GM21528 (cell line): ENCODE results near the gene MYO16.
"Not testable (repeated sequence)": the region's sequence is repeated elsewhere in the genome, so short reads cannot be mapped to it uniquely, and the experiment has no call there.

ENCODE experiments used
- ATAC-seq: cut with Tn5 transposase; IDR thresholded peaks from one replicate; pipeline ENCODE4 v1.9.1; 2021; ENCODE audit warnings: mild to moderate bottlenecking, moderate library complexity; ENCODE audit not compliant: unreplicated experiment, low FRiP score

Gene MYO16

GRCh38 chr13:108734676-108735075 lies 105.3 kb downstream of the MYO16 start:
- no peak for ATAC-seq

- no peak for ATAC-seq
Measured at GRCh38 chr13:108741930-108742329, 112.5 kb downstream of the MYO16 start.

- ATAC-seq, result no peak
Measured at GRCh38 chr13:108742701-108743451, 113.5 kb downstream of the MYO16 start.

- no peak for ATAC-seq
Measured at GRCh38 chr13:108743522-108743921, 114.1 kb downstream of the MYO16 start.

GRCh38 chr13:108747843-108748242 lies 118.4 kb downstream of the MYO16 start:
- ATAC-seq, result no peak

- no peak for ATAC-seq
Measured at GRCh38 chr13:108752276-108752675, 122.9 kb downstream of the MYO16 start.

- no peak for ATAC-seq
Measured at GRCh38 chr13:108755083-108755482, 125.7 kb downstream of the MYO16 start.

GRCh38 chr13:108760129-108760528 lies 130.7 kb downstream of the MYO16 start:
- ATAC-seq, result no peak

GRCh38 chr13:108760541-108760940 lies 131.1 kb downstream of the MYO16 start:
- ATAC-seq, result no peak

GRCh38 chr13:108768035-108768434 lies 138.6 kb downstream of the MYO16 start:
- no peak for ATAC-seq

GRCh38 chr13:108769213-108770070 lies 140.0 kb downstream of the MYO16 start:
- no peak for ATAC-seq

- no peak for ATAC-seq
Measured at GRCh38 chr13:108775597-108775996, 146.2 kb downstream of the MYO16 start.

- no peak for ATAC-seq
Measured at GRCh38 chr13:108776650-108777049, 147.2 kb downstream of the MYO16 start.

- no peak for ATAC-seq
Measured at GRCh38 chr13:108777421-108778420, 148.3 kb downstream of the MYO16 start.

GRCh38 chr13:108779308-108779707 lies 149.9 kb downstream of the MYO16 start:
- ATAC-seq, result no peak

GRCh38 chr13:108780706-108781105 lies 151.3 kb downstream of the MYO16 start:
- ATAC-seq, result no peak

GRCh38 chr13:108781312-108781711 lies 151.9 kb downstream of the MYO16 start:
- ATAC-seq, result no peak

GRCh38 chr13:108782480-108782879 lies 153.1 kb downstream of the MYO16 start:
- not testable (repeated sequence) for ATAC-seq

GRCh38 chr13:108785844-108786243 lies 156.4 kb downstream of the MYO16 start:
- ATAC-seq, result no peak

GRCh38 chr13:108786456-108787200 lies 157.2 kb downstream of the MYO16 start:
- no peak for ATAC-seq
